Transverse colon (tissue), 3 donors: ENCODE data around the gene CFAP20DC.
"Not testable (repeated sequence)": the region's sequence is repeated elsewhere in the genome, so short reads cannot be mapped to it uniquely, and the experiment has no call there.

Experiments used
- POLR2A ChIP-seq: fragments of 450-650 bp; IDR thresholded peaks from one replicate; pipeline ENCODE4 v1.6.1; 2016; ENCODE audit warnings: antibody characterized with exemption, mild to moderate bottlenecking, moderate library complexity
- TF ChIP-seq, protein P1 (sequence below), 5 experiments: fragments of 200-600 bp in 3 of 5; fragments of 450-650 bp in 2 of 5; sonication (generic) in 3 of 5; IDR thresholded peaks; 1 replicate in 2 of 5; 2 replicates in 3 of 5; pipeline ENCODE4 v1.5.1; 2016 to 2017; ENCODE audit warnings: antibody characterized with exemption in 5 of 5, inconsistent platforms in 3 of 5, mild to moderate bottlenecking in 2 of 5, moderate library complexity in 1 of 5

DNA sequence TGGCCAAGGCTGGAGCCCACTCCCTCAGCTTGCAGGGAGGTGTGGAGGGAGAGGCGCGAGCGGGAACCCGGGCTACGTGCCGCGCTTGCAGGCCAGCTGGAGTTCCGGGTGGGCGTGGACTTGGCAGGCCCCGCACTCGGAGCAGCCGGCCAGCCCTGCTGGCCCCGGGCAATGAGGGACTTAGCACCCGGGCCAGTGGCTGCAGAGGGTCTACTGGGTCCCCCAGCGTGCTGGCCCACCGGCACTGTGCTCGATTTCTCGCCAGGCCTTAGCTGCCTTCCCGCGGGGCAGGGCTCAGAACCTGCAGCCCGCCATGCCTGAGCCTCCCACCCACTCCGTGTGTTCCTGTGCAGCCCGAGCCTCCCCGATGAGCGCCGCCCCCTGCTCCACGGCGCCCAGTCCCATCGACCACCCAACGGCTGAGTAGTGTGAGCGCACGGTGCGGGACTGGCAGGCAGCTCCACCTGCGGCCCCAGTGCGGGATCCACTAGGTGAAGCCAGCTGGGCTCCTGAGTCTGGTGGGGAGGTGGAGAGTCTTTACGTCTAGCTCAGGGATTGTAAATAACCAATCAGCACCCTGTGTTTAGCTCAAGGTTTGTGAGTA is 1.1 kb upstream of the CFAP20DC start:
- TF ChIP-seq, protein P1, sequence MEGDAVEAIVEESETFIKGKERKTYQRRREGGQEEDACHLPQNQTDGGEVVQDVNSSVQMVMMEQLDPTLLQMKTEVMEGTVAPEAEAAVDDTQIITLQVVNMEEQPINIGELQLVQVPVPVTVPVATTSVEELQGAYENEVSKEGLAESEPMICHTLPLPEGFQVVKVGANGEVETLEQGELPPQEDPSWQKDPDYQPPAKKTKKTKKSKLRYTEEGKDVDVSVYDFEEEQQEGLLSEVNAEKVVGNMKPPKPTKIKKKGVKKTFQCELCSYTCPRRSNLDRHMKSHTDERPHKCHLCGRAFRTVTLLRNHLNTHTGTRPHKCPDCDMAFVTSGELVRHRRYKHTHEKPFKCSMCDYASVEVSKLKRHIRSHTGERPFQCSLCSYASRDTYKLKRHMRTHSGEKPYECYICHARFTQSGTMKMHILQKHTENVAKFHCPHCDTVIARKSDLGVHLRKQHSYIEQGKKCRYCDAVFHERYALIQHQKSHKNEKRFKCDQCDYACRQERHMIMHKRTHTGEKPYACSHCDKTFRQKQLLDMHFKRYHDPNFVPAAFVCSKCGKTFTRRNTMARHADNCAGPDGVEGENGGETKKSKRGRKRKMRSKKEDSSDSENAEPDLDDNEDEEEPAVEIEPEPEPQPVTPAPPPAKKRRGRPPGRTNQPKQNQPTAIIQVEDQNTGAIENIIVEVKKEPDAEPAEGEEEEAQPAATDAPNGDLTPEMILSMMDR (IDR thresholded peaks at IDR 0.05): not testable (repeated sequence)
- not testable (repeated sequence) for TF ChIP-seq POLR2A
